Right renal pelvis (tissue), 4 donors: ENCODE results near the gene RNF220. TPM values are rescaled to one million over a fixed set of nuclear protein-coding genes. Genes with fewer than 3 reads are reported as not detected.

ENCODE experiments used
- DNase-seq, 4 donors: peaks; one replicate each; pipeline ENCODE4 v3.0.0-alpha.2; 2013; ENCODE audit warnings: low read depth in 4 of 4, low spot score in 3 of 4, missing footprints in 1 of 4
- polyA plus RNA-seq, 4 donors: library from polyadenylated mRNA; unstranded; fragments of 120-200 nt; gene quantifications; one replicate each; pipeline ENCODE4 v1.2.1, GENCODE V29; 2013; ENCODE audit not compliant: insufficient read length in 4 of 4

RNF220 gene
- polyA plus RNA-seq, 4 donors = 93.0 to 101 (median 95.7) TPM

DNA sequence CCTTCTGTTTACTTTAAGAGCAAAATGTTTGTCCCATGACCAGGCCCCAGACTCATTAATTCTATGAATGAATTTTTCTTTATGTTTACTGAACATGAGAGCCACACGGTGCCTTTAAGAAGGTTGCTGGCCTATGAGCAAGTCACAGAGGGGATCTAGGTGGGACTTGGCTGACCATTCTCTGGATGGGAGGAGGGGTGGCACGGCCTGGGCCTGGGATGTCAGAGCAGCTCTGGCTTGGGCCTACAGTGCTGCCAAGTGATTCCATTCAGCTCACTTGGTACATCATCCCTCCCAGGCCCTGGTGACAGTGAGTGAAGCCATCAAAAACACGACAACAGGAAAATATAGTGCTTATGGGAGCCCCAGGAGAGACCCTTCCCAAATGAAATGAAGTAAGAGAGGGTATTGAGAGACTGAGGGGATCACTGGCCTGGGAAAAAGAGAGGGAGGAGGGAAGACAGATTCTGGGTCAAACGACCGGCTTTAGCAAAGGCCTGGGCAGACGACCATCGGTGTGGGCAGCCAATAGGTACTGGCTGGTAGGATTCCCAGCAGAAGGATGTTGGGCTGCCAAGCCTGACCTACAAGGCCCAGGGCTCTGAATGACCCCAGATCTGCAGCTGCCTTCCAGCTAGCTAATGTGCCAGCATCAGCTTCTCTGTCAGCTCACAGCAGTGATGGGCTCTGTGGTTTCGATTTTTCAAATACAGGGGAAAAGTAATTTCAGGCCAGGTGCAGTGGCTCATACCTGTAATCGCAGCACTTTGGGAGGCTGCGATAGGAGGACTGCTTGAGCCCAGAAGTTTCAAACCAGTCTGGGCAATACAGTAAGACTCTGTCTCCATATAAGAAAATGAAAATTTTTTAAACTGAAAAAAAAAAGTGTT lies 265.9 kb downstream of the RNF220 start:
- no peak for DNase-seq

DNA sequence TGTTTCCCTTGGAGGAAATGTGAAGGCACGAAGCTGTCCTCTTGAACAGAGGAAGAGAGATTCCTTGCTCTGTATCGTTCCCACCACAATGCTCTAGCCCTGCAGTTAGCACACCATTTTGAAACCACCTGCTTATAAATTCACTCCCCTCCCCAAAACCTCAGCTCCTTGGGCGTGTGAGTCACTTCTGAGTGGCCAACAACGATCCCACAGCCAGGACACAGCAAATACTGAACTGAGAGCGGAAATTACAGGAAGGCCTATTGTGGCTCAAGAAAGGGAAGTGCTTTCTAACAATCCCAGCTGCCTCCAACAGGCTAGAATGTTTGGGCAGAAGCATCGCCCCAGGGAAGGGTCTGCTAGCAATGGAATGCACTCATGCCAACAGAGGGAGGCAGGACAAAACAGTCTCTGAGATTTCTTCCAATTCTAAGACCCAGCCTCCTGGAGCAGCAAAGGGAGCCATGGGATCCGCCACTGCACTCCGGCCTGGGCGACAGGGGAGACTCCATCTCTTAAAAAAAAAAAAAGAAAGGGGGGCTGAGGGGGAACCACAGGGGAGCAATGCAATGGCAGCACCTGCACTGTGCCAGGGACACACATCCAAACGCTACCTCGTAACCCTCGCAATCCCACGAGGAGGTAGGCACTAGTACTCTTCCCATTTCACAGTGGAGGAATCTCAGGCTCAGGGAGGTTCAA lies 267.4 kb downstream of the RNF220 start:
- DNase-seq = no peak

DNA sequence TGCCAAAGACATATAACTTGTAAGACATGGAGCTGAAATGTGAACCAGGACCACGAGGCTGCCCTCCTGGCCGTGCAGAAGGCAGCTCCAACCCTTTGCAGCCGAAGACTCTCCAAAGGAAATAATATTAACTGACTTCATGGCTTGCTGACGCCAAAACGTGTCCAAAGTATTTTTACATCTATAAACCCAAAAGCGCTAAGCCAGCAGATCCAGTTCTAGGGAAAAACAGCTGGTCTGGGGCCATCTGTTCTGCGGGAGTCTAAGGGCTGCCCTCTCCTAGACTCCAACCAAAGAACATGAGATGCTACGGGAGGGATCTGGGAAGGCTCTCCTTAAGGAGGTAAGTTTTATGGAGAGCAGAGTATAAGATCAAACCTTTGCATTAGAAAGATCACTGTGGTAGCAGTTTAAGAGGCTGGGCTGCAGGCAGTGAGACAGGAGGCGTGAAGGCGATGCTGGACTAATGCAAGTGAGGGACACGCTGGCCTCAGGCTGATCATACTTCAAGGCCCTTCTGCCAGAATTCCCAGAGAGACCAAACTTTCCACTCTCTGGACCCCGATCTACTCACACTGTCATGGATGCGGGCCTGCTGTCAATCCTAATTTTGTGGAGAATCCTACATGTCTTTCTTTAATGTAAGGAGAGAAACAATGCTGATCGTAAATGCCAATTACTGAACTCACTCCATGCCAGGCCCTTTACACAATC lies 268.1 kb downstream of the RNF220 start:
- no peak for DNase-seq

DNA sequence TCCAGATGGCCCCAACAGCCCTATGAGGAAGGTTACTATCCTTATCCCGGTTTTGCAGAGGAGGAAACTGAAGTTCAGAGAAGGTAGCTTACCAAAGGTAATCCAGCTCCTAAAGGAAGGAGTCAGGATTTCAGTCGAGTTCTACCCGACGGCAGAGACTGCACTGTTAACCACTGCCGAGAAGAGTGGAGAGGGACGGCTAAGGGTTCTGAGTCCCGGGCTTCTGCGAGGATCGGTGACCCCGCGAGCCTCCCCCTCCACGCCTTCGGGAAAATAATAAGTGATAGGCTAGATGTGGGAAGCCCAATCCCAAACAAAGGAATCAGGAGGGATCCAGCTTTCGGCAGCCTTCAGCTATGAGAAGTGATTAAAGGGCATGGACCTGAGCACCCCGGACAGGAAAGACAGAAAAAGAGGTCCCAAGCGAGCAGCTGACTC lies 268.6 kb downstream of the RNF220 start:
- DNase-seq = no peak

DNA sequence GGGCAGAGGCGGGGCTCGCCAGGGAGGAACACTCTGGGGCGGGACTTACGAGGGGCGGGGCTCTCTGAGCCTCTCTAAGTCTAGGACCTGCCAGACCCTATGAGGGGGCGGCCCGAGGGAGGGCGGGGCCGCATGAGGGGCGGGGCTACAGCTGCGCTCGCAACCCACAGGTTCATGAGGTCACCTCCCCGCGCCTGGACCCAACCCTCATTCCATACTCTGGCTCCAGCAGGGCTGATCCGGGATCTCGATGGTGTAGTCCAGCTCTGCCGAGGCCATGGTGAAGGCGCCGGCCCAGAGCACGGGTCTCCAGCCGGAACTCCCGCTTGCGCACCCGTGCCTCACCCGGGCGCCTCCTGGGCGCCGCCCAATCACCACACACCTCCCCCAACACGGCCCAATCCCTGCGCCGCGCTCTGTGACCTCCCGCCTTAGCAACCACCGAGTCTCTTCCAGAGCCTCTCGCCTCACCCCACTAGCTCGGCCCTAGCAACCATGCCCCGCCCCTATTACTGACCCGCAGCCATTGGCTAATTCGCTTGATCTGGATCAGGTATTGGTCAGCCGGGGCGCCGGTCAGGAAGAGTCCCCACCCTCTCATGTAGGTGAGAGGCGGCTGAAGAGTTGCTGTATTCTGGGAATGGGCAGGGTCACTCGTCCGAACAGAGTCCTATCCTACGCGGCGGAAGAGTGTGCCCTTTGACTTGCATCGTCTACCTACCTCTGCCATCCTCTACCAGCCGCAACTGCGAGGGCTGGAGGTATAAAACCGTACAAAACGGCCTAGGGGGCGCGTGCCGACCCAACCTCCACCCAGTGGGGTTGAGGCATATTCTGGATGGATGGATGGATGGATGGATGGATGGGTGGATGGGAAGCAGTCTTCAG lies 269.3 kb downstream of the RNF220 start, which contains the start of the genes ARMH1 and TMEM53:
Gene ARMH1 (plus strand): TSS at position 602 of the 888 bp plus-strand sequence. CDS start 14,984 bp downstream, outside the sequence.
Gene TMEM53 (minus strand): TSS at position 369 of the 888 bp plus-strand sequence. CDS start 90 bp downstream, at position 279.
- DNase-seq = peak; percentile 92 to 98 (median 98)

DNA sequence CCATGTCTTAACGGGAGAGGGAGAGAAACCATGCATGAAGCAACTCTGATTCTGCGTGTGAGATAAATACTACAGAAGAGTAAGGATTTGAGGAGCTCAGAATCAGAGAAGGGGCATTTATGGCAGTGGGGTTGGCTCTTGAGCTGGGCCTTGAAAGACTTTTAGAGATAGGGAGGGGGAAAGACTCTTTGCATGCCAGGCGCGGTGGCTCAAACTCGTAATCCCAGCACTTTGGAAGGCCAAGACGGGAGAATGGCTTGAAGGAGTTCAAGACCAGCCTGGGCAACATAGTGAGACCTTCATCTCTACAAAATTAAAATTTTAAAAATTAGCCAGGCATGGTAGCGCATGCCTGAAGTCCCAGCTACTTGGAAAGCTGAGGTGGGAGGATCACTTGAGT lies 270.1 kb downstream of the RNF220 start:
- no peak for DNase-seq

DNA sequence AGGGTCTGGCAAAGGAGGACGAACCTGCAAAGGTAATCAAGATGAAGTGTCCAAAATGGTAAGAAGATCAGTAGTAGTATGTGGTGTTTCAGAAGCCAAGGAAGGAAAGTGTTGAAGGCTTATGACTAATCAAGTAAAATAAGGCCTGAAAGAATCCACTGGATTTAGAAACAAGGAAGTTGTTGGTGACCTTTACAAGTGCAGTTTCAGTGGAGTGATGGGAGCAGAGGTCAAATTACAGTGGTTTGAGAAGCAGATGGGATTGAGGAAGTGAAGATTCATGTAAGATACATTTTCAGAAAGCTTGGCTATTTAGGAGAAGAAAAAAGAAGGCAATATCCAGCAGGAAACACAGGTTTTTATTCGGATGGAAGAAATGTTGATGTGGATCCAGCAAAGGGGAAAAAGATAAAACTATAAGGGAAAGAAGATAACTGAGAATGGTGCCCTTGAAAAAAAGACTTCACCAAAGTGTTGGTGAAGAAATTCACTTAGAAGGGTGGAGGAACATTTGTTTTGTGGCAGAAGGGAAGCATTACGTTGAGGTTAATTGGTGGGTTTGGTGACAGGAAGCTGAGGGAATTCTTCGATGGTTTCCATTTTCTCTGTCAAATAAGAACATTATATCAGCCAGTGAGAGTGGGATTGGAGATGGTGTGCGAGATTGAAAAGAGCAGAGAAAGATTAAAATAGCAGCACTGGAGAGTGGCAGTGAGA lies 271.6 kb downstream of the RNF220 start:
- DNase-seq = no peak

DNA sequence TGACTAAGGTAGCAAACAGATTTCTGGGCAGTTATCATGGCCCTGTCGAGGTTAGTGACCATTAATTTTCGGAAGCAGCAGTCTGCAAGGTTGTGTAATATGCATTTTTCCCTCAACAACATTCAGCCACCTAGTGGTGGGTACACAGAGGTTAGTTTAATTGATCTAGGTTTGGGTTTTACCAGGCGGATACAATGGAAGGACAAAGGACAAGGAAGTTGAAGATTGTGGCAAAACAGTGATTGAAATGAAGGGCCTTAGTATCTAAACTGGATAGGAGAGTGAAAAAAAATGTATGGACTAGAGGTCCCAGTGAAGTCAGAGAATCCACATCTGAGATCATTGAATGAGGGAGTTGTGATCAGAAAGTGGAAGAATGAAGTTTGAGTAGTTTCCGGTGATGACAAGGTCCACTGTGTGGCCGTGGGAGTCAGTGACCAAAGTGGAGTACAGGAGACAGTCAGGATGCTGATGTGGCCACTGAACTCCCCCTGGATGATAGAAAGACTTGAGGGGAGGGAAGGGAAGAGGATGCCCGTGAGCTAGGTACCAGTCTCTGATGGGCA lies 272.2 kb downstream of the RNF220 start:
- DNase-seq = no peak

DNA sequence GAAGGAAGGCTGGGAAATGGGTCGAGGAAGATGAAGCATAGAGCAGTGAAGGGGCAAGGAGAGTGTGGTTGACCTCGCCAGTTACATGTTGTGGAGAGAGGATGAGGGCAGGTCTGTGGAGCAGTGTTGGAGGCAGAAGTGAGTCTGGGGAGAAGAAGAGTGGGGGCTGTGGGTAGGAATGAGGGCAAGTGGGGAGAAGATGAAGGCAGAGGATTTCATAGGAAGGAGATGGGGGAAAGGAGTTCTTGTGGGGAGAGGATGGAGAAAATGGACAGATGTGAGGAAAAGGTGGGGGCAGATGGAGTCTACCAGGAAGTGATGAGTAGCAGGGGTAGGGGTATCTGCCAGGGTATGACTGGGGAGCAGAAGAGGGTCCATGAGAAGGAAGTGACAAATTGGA lies 273.1 kb downstream of the RNF220 start:
- DNase-seq = no peak

DNA sequence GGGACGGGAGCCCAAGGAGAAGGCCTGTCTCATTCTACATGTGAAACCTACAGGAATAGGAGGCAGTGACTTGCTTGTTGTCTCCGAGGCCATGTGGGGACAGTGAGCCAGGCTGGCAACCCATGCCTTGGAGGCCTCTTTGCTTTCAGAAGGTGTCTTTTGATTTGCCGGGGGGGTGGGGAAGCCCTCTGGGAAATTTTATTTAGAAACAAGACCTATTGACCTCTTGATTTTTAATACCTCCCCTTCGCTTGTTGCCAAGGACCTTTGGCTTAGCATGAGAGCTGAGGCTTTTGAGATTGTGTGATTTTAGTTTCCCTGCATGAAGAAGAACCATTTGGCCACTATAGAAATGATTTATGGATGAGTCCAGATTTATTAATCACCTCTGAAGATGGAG lies 273.6 kb downstream of the RNF220 start:
- DNase-seq = no peak

DNA sequence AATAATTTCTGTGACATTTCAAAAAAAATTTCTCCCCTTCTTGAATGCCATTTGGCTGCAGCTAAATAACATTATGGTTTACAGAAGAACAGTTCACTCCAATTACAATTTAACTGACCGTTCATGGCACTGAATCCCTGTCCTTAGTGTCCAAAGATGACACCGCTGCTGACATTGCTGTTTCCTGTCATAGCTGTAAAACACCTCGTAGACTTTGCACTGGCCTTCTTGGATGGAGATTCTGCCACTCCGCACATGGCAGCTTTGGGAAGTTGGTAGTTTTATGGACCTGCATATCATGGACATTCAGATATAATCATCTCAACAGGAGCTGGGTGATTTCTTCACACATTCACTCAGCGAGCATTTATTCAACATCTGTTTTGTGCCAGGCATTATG lies 274.4 kb downstream of the RNF220 start:
- DNase-seq = no peak

DNA sequence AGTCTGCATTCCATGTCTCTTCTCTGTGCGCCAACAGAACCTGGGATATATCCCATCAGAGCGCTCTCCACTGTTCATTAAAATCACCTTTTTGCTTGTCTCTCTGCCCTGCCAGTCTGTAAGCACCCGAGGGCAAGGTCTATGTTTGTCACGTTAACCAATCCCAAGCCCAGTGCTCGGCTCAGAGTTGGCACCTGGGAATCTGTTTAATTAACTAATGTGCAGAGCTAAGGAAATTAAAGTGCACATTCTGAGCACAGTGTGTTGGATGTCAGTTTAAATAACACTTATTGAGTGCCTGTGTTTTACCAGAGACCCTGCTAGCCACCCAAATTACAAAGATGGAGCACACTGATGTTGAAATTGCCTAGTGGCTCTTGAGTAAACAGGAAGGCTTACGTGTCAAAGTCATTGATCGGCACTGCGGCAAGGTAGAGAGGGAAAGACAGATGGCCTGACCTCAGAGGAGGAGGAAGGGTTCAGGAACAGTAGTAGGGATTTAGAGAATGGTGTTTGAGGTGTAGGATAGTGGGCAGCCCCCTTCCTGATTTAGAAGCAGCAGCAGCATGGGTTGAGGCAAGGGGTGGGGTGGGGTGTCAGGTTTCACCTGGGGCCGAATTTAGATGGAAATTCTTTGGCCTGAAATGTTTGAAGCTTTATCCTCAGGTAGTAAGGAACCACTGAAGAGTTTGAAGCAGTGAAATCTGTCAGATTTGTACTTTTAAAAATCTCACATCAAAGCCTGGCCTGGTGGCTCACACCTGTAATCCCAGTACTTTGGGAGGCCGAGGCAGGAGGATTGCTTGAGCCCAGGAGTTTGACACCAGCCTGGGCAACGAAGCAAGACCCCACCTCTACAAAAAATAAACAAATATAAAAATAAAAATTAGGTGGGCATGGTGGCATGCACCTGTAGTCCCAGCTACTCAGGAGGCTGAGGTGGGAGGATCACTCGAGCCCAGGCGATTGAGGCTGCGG lies 277.1 kb downstream of the RNF220 start:
- DNase-seq = no peak

DNA sequence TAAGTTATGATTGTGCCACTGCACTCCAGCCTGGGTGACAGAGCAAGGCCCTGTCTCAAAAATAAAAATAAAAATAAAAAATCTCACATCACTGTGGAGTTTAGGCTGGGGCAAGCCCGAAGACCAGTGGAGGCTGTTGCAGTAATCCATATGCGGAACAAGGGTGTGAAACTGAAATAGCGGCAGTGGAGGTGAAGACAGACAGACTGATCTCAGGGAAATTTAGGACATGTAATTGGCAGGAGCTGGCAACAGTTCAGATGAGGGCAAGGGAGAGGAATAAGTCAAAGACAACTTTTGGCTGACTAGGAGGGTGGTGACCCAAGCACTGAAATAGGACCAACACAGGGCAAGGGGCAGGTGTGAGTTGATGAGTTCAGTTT lies 277.8 kb downstream of the RNF220 start:
- no peak for DNase-seq

DNA sequence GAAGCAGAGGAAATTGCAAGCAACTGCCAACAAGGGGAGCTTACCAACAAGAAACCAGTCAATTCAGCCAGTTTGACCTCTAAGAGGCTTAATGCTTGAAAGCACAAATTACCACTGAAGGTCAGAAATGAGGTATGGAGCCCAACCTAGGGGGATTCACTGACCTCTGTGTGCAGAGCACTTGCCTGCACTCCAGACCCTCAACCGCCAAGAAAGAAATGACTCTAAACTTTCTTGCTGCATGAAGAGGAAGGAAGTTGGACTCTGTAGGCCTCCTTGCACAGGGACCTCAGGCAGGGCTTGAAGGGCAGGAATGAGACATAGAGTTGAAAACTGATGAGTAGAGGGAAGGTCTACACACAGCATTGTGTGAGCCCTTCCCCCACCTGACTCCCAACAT lies 279.5 kb downstream of the RNF220 start:
- DNase-seq = no peak

DNA sequence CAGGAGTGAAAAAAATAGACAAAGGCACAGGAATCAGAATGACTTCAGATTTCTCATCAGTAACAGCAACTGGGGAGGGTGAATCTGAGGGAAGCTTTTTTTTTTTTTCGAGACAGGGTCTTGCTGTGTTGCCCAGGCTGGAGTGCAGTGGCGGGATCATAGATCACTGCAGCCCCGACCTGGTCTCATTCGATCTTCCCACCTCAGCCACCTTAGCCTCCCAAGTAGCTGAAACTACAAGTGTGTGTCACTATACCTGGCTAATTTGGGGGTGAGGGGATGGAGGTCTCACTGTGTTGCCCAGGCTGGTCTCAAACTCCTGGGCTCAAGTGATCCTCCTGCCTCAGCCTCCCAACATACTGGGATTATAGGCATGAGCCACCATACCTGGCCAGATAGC lies 280.2 kb downstream of the RNF220 start:
- no peak for DNase-seq

DNA sequence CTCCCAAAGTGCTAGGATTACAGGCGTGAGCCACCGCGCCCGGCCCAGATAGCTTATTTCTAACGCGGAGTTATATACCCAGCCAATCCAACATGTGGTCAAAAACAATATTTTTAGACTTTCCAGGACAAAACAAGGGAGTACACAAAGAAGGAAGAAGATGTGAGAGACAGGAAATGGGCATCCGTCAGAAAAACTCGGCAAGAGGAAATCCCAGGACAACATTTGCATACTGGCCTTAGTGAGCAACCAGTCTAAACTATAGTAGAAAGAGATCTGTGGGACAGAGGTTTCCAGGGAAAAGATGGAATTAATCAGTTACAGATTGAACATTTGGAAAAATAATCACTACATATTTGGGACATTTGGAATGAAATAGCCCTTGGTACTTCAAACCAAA lies 280.8 kb downstream of the RNF220 start:
- no peak for DNase-seq

DNA sequence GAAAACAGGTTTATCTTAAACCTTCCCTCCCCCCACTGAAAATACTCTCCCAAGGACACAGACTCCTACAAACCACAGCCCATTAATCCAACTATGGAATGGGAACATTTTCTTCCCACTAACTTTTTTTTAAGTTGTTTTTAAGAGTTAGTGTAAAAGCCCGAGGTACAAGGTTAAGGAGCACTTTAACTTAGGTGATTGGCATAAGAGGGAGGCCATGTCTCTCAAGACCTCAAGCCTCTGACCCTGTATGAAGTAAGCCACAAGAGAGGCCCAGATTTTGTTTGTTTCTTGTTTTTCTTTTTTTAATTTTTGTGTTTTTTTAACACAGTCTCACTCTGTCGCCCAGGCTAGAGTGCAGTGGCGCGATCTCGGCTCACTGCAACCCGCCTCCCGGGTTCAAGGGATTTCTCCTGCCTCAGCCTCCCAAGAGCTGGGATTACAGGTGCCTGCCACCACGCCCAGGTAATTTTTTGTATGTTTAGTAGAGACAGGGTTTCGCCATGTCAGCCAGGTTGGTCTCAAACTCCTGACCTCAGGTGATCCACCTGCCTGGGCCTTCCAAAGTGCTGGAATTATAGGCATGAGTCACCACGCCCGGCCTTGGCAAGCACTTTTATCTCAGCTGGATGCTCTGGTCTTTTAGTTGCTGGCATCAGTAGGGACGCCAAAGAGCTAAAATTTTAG lies 283.8 kb downstream of the RNF220 start:
- DNase-seq = no peak

DNA sequence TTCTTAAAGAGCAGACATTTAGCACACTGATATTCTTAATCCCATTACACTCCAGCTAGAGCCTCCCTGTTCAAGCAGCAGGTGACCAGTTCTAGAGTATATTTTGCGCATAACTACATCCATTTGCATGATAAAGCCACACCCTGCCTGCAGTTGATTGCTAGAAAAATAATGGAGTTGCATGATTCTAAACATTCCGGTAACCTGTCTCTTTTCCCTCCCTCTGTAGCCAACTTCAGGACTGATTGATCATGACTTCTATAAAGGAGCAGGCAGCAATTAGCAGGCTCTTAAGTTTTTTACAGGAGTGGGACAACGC lies 284.4 kb downstream of the RNF220 start:
- no peak for DNase-seq
